Measurements from ENCODE around the gene PPM1M.

- TF ChIP-seq POLR2AphosphoS5 (IDR thresholded peaks at IDR 0.05) (no peak), CTCF (IDR thresholded peaks at IDR 0.05) (no peak), POLR2A (IDR thresholded peaks at IDR 0.05) (no peak)
Measured at GRCh38 chr3:52250122-52250521, 4.6 kb downstream of the PPM1M start.

Data from prostate gland (tissue), 2 donors.